SK-N-SH (cell line): ENCODE results near the gene SHISAL1.

Experiments used
- CTCF ChIP-seq: fragments of 200-600 bp; sonication (generic); IDR thresholded peaks from 2 replicates; pipeline ENCODE4 v1.6.1; 2017; ENCODE audit warnings: antibody characterized with exemption, mild to moderate bottlenecking, moderate library complexity
- GABPA ChIP-seq: IDR thresholded peaks from 2 replicates; pipeline ENCODE4 v1.4.0; 2012; ENCODE audit warnings: low read depth, mild to moderate bottlenecking
- JUND ChIP-seq: IDR thresholded peaks from 2 replicates; pipeline ENCODE4 v1.4.0; 2012
- MAX ChIP-seq: IDR thresholded peaks from 2 replicates; pipeline ENCODE4 v1.4.0; 2012; ENCODE audit warnings: low read depth
- USF2 ChIP-seq: fragments of 150-350 bp; IDR thresholded peaks from 2 replicates; pipeline ENCODE4 v1.6.1; 2017; ENCODE audit warnings: antibody characterized with exemption, low read length, low read depth, borderline replicate concordance

- TF ChIP-seq JUND (no peak), GABPA (no peak), USF2 (no peak), MAX (no peak), CTCF (no peak)
Observed at GRCh38 chr22:44289414-44290171, 23.2 kb downstream of the SHISAL1 start.
